HG03103 (cell line): ENCODE data around the gene RABGAP1.

Experiments used
- ATAC-seq: cut with Tn5 transposase; IDR thresholded peaks from one replicate; pipeline ENCODE4 v1.9.1; 2021; ENCODE audit warnings: low read depth; ENCODE audit not compliant: unreplicated experiment

RABGAP1 gene

GRCh38 chr9:123107639-123108285 lies 166.9 kb downstream of the RABGAP1 start:
- ATAC-seq: no peak

- no peak for ATAC-seq
Measured at GRCh38 chr9:123108976-123109375, 168.2 kb downstream of the RABGAP1 start.

- no peak for ATAC-seq
Measured at GRCh38 chr9:123109540-123110279, 168.9 kb downstream of the RABGAP1 start.

GRCh38 chr9:123111427-123112014 lies 170.7 kb downstream of the RABGAP1 start:
- ATAC-seq: no peak

GRCh38 chr9:123112015-123112975 lies 171.5 kb downstream of the RABGAP1 start:
- no peak for ATAC-seq

- no peak for ATAC-seq
Measured at GRCh38 chr9:123113185-123113584, 172.4 kb downstream of the RABGAP1 start.

- ATAC-seq: no peak
Measured at GRCh38 chr9:123115146-123115913, 174.5 kb downstream of the RABGAP1 start.

GRCh38 chr9:123116036-123116435 lies 175.2 kb downstream of the RABGAP1 start:
- no peak for ATAC-seq

- ATAC-seq: no peak
Measured at GRCh38 chr9:123119566-123119965, 178.7 kb downstream of the RABGAP1 start.

- ATAC-seq: no peak
Measured at GRCh38 chr9:123120131-123120530, 179.3 kb downstream of the RABGAP1 start.

- ATAC-seq: no peak
Measured at GRCh38 chr9:123120953-123121352, 180.1 kb downstream of the RABGAP1 start.

- ATAC-seq: no peak
Measured at GRCh38 chr9:123121457-123121856, 180.6 kb downstream of the RABGAP1 start.

- ATAC-seq: no peak
Measured at GRCh38 chr9:123127512-123128075, 186.8 kb downstream of the RABGAP1 start.

GRCh38 chr9:123128591-123128990 lies 187.8 kb downstream of the RABGAP1 start:
- no peak for ATAC-seq

GRCh38 chr9:123129423-123129822 lies 188.6 kb downstream of the RABGAP1 start:
- ATAC-seq: no peak

- ATAC-seq: no peak
Measured at GRCh38 chr9:123131258-123131657, 190.4 kb downstream of the RABGAP1 start.

- no peak for ATAC-seq
Measured at GRCh38 chr9:123131993-123132392, 191.2 kb downstream of the RABGAP1 start.

GRCh38 chr9:123132696-123133095 lies 191.9 kb downstream of the RABGAP1 start:
- ATAC-seq: no peak

GRCh38 chr9:123135430-123135829 lies 194.6 kb downstream of the RABGAP1 start:
- ATAC-seq: no peak

GRCh38 chr9:123138163-123138562 lies 197.3 kb downstream of the RABGAP1 start:
- ATAC-seq: no peak
